Endothelial cell of coronary artery (primary cell): ENCODE data around the gene QPCT. TPM values are rescaled to one million over a fixed set of nuclear protein-coding genes. Genes with fewer than 3 reads are reported as not detected.

Source experiments
- total RNA-seq: library from RNA; depleted of rRNA; stranded (reverse); fragments of >200 nt; gene quantifications from 2 replicates; pipeline ENCODE4 v1.2.3, GENCODE V29; 2014

Gene QPCT
- total RNA-seq, result 16.7 and 17.5 TPM in 2 replicates

DNA sequence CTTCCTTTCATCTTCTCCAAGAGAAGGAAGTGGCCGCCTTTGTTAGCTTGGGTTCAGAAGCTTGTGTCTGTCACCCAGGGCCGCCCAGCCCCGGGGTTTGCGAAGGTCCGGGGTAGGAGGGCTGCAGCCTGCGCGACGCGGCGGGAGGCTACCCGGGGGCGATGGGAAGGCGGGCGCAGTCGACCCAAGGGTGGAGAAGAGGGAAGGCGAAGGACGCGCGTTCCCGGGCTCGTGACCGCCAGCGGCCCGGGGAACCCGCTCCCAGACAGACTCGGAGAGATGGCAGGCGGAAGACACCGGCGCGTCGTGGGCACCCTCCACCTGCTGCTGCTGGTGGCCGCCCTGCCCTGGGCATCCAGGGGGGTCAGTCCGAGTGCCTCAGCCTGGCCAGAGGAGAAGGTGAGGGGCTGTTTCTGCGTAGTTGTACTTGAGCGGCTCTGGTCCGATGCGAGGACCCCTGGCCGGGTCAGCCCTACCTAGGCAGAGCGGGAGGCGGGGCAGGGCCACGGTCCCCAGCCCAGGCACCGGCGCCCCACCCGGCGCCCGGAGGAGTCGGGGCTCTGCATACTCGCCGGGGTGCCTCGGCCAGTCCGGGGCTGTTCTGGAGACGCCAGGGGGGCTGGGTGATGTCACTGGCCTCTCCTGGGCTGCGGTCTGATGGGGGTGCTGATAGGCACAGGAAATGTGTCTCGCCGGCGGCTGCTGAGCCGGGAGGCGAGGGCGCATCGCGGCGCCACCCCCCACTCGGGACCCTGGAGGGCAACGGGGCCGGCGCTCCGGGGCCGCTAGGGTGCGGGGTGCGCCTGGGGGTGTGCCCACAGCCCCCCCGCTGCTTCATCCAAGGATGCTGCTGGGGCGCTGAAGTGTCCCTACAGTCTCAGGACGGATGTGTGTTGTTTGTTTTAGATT is at the start of gene QPCT:
TSS of gene QPCT (plus strand) at position 178 of the 909 bp plus-strand sequence. CDS start at position 280, 102 bp downstream.

DNA sequence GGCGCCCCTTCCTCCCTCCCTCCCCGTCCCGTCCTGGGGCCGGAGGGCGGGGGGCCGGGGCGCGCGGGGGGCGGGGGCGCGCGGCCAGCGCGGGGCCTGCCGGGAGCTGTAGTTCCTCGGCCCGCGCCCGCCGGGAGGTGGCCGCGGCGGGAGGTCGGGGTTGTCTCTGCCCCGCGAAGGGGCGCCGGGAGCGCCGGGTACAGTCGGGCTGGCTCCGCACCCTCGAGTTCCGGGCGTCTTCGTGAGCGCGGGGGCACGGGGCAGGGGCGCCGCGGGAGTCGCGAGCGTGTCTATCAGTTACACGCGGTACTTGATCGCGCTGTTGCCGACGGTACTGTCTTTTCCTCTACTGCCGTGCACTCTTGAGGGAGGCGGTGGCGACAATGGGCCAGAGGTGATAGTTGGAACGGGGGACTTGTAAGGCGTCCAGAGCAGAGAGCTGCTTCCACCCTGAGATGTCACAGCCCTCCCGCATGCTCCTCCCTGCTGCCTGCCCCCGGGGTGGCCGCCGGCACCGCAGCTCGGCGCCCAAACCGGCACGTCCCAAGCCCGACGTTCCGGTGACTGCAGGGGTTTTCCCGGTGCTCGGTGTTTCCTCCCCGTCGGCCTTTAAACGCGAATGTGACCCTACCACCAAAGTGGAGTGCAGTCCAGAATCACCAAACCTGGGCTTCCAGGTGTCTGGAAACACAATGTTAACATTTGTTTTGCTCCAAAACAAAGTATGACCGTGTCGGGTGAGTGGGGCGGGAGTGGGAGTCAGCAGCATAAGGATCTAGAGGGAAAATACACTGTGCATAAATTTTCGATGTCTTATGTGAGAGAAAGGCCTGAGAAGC is 19.4 kb upstream of the QPCT start, which contains the start of gene PRKD3:
TSS of gene PRKD3 (minus strand) at position 48 of the 839 bp plus-strand sequence. CDS start 8,309 bp downstream, outside the sequence.

Other genes starting within 250 kb of the QPCT start
- gene EIF2AK2, start 187.7 kb upstream of the QPCT start, total RNA-seq, result 17.5 and 23.5 TPM in 2 replicates
- gene SULT6B1, start 156.0 kb upstream of the QPCT start, total RNA-seq, result not detected in 2 replicates
- gene CEBPZOS, start 148.1 kb upstream of the QPCT start, total RNA-seq, result 8.6 and 10.8 TPM in 2 replicates
- gene CEBPZ, start 113.0 kb upstream of the QPCT start, total RNA-seq, result 47.7 and 61.9 TPM in 2 replicates
- 10.0 and 15.4 TPM in 2 replicates for gene NDUFAF7, start 113.0 kb upstream of the QPCT start, total RNA-seq
- 55.1 and 73.8 TPM in 2 replicates for gene PRKD3, start 19.8 kb upstream of the QPCT start, total RNA-seq